ENCODE measurements around the gene SSC5D. TPM values are rescaled to one million over a fixed set of nuclear protein-coding genes. Genes with fewer than 3 reads are reported as not detected.

Gene SSC5D
- total and polyA plus RNA-seq, 9 of the 15 experiments (the other 6 are each of a cell fraction or from before 2014, with no cell fraction given): 0.04 to 0.71 (median 0.14) TPM; not detected in 2

- 0 out of 2 replicates have a peak, but pooled peaks have one; percentile 24 for TF ChIP-seq MIER1 (IDR thresholded peaks at IDR 0.05; ENCODE audit: low read depth)
- peak; percentile 100 for TF ChIP-seq MGA (IDR thresholded peaks at IDR 0.05)
- TF ChIP-seq ZNF586 (CRISPR knock-in tag; conservative IDR thresholded peaks at IDR 0.05): no peak
- TF ChIP-seq FOSL1 (tag; conservative IDR thresholded peaks at IDR 0.05): peak; percentile 9
- TF ChIP-seq KDM1A (IDR thresholded peaks at IDR 0.05): no peak
- no peak for TF ChIP-seq OTX1 (CRISPR knock-in tag; IDR thresholded peaks at IDR 0.05)
- peak; percentile 79 for TF ChIP-seq HMGN3 (IDR thresholded peaks at IDR 0.05; ENCODE audit: borderline replicate concordance, extremely low read depth, insufficient read length, low read depth, low read length)
- no peak for TF ChIP-seq ZEB2 (IDR thresholded peaks at IDR 0.05)
- TF ChIP-seq ZNF277 (CRISPR knock-in tag; IDR thresholded peaks at IDR 0.05; ENCODE audit: borderline replicate concordance): no peak
- 0 out of 2 replicates have a peak, but pooled peaks have one; percentile 45 for TF ChIP-seq RHOXF2B (CRISPR knock-in tag; conservative IDR thresholded peaks at IDR 0.05)
- TF ChIP-seq TCF7L2 (IDR thresholded peaks at IDR 0.05; ENCODE audit: low read depth, low read length): no peak
- TF ChIP-seq CTBP1 (IDR thresholded peaks at IDR 0.05; ENCODE audit: borderline replicate concordance): 0 out of 2 replicates have a peak, but pooled peaks have one; percentile 34
- peak in 1 of 3 experiments; percentile 11; a peak in 1 of 6 replicates for TF ChIP-seq CTCF (IDR thresholded peaks at IDR 0.05 in 2 of 3, conservative IDR thresholded peaks at IDR 0.05 in 1 of 3; ENCODE audit: insufficient read depth in 2 of 3, low read depth in 1 of 3, low read length in 3 of 3)
These were observed 12.0 kb upstream of the SSC5D start, which contains the start of gene ZNF628 (continued) for GRCh38 chr19:55476100-55476775.
